ENCODE results near the gene NBR1.

NBR1 gene

DNA sequence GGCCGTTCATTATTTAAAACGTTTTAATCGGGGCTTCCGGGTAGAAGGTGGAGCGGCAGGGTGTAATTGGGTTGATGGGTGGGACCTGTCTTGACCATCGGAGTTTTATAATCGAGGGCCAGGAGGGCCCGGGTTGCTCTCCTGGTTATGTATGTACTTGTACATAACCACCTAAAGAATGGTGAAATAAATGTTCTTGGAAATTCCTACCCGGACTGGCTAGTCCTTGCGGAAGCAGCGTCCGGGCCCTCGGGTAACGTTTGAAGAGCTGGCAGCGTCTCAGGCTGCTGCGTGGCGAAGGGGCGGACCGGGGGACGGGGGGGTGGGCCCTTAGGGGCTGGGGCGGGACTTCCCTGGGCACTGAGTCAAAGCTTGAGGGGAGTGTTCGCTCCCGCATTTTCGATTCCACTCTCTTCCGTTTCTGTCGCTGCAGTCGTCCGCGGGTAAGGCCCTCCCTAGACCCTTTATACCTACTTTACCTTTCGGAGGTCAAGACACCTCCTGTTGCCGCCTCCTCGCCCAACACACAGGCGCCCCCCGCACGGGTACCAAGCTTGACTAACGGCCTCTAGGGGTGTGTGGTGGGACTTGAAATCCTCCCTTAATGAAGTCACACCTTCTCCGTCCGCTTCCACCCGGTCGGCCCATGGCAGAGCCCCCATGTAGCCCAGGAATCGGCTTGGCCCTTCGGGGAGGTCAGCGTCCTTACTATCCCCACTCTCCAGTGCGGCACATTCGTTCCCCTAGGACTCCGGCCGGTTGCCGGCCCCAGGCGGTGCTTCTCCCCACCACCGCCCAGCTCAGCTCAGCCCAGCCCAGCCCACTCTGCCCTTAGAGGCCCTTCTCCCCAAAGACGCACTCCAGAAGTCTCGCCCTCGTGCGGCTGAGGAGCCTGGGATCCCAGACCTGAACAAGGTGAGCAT is 40.7 kb downstream of the NBR1 start, which contains the start of gene TMEM106A:
TMEM106A (plus strand) TSS at position 396 of the 923 bp plus-strand sequence. CDS start 1,167 bp downstream, outside the sequence.
- Histone ChIP-seq H3K4me2 (ENCODE audit: low read depth, low read length) (peak within 1 kb of the TSS; percentile 90), H3K9me3 (replicated peaks; ENCODE audit: insufficient read depth, low read length) (no peaks in the 10 kb centered on the region), H3K4me1 (ENCODE audit: low read length) (peaks cover 10% of the 10 kb centered on the region), H3K36me3 (replicated peaks; ENCODE audit: insufficient read depth, low read length) (no peaks in the 10 kb centered on the region), H3K79me2 (ENCODE audit: low read length) (no peaks in the 10 kb centered on the region), H3F3A (ENCODE audit: insufficient read depth, low read length) (peaks cover 7% of the 10 kb centered on the region; the same call in 1 of the 2 replicates), H3K9ac (ENCODE audit: low read length) (peak within 1 kb of the TSS; percentile 55), H3K27ac (ENCODE audit: low read length) (peak within 1 kb of the TSS; percentile 10; the same call in 1 of the 2 replicates), H2AFZ (ENCODE audit: low read length) (peak within 1 kb of the TSS; percentile 84), H3K27me3 (replicated peaks; ENCODE audit: insufficient read depth, low read length) (no peaks in the 10 kb centered on the region), H4K20me1 (ENCODE audit: insufficient read depth, low read length) (no peaks in the 10 kb centered on the region), H3K9me2 (replicated peaks; ENCODE audit: insufficient read depth, low read length) (no peaks in the 10 kb centered on the region), H3K4me3 (ENCODE audit: low read length) (peak within 1 kb of the TSS; percentile 76)
- TF ChIP-seq EZH2 (optimal IDR thresholded peaks at IDR 0.05; ENCODE audit: low read depth, low read length): no peak
- TF ChIP-seq, protein P1, sequence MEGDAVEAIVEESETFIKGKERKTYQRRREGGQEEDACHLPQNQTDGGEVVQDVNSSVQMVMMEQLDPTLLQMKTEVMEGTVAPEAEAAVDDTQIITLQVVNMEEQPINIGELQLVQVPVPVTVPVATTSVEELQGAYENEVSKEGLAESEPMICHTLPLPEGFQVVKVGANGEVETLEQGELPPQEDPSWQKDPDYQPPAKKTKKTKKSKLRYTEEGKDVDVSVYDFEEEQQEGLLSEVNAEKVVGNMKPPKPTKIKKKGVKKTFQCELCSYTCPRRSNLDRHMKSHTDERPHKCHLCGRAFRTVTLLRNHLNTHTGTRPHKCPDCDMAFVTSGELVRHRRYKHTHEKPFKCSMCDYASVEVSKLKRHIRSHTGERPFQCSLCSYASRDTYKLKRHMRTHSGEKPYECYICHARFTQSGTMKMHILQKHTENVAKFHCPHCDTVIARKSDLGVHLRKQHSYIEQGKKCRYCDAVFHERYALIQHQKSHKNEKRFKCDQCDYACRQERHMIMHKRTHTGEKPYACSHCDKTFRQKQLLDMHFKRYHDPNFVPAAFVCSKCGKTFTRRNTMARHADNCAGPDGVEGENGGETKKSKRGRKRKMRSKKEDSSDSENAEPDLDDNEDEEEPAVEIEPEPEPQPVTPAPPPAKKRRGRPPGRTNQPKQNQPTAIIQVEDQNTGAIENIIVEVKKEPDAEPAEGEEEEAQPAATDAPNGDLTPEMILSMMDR (IDR thresholded peaks at IDR 0.05; ENCODE audit: low read length): peak; percentile 45
- peak; percentile 55 for DNase-seq

DNA sequence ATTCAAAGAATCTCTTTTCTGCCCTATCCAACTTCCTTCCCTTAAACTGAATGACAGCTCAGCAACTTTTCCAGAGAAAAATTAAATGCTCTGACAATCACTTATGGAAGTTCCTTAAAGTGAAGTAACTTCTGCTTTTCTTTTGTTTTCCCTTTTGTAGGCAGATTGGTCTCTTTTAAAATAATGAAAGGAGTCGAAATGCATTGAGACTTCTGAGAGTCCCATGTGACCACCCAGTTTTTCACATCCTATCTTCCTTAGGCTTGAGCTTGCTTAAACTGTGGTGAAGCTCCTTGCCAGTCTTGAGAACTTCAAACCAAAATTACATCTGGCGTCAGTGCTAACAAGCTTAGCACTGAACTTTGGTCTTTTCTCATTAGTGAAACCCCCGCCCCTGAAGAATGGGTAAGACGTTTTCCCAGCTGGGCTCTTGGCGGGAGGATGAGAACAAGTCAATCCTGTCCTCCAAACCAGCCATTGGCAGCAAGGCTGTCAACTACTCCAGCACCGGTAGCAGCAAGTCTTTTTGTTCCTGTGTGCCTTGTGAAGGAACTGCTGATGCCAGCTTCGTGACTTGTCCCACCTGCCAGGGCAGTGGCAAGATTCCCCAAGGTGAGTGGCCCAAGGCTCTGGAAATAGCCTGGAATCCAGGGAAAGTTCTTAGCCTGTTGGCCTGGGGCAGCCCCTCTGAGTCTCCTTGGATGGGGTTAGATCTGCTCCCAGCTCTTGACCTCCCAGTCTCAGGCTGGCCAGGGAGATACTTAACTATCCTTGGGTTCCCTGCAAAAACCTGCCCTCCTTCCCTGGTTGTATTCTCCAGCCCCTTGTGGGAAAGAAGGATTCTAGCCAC is 41.9 kb downstream of the NBR1 start:
- no peak for DNase-seq
- Histone ChIP-seq H3K9me2 (replicated peaks; ENCODE audit: insufficient read depth, low read length) (no peaks in the 10 kb centered on the region), H3K9ac (ENCODE audit: low read length) (no peak overlapping the region; the same call in 1 of the 2 replicates), H3K27me3 (replicated peaks; ENCODE audit: insufficient read depth, low read length) (no peaks in the 10 kb centered on the region), H4K20me1 (ENCODE audit: insufficient read depth, low read length) (no peaks in the 10 kb centered on the region), H3K9me3 (replicated peaks; ENCODE audit: insufficient read depth, low read length) (no peaks in the 10 kb centered on the region), H3K4me2 (ENCODE audit: low read depth, low read length) (peak overlapping the region; percentile 73), H3F3A (ENCODE audit: insufficient read depth, low read length) (peaks cover 7% of the 10 kb centered on the region; the same call in 1 of the 2 replicates), H3K27ac (ENCODE audit: low read length) (no peak overlapping the region), H3K4me3 (ENCODE audit: low read length) (0 out of 2 replicates have a peak overlapping the region, but pooled peaks have one; percentile 76), H2AFZ (ENCODE audit: low read length) (peak overlapping the region; percentile 84; the same call in 1 of the 2 replicates), H3K36me3 (replicated peaks; ENCODE audit: insufficient read depth, low read length) (no peaks in the 10 kb centered on the region), H3K4me1 (ENCODE audit: low read length) (peaks cover 10% of the 10 kb centered on the region), H3K79me2 (ENCODE audit: low read length) (no peaks in the 10 kb centered on the region)
- TF ChIP-seq EZH2phosphoT487 (IDR thresholded peaks at IDR 0.05; ENCODE audit: low read length) (no peak), EZH2 (optimal IDR thresholded peaks at IDR 0.05; ENCODE audit: low read depth, low read length) (no peak)
- TF ChIP-seq, protein P1 (IDR thresholded peaks at IDR 0.05; ENCODE audit: low read length): no peak

DNA sequence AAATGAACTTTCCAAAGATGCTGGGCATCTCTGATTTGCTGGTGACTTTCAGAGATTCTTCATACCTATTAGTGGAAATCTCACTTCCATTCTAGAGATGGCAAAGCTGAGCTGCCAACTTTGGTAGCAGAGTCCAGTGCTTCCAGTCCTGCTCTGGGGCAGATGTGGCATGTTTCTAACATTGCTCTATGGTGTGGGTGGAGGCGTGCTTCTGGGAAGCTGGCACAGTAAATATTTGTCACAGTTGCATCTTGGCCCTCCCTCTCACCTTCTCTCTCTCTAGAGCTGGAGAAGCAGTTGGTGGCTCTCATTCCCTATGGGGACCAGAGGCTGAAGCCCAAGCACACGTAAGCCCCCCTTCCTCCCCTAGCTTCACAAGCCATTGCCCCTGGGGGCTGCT is 42.5 kb downstream of the NBR1 start:
- Histone ChIP-seq H3K9me2 (replicated peaks; ENCODE audit: insufficient read depth, low read length) (no peaks in the 10 kb centered on the region), H3K4me3 (ENCODE audit: low read length) (no peak overlapping the region), H3K9ac (ENCODE audit: low read length) (no peak overlapping the region)

More for the DNA sequence above, 42.5 kb downstream of the NBR1 start:
- H3K27me3 ChIP-seq (replicated peaks; ENCODE audit: insufficient read depth, low read length): no peaks in the 10 kb centered on the region
- H3K36me3 ChIP-seq (replicated peaks; ENCODE audit: insufficient read depth, low read length): no peaks in the 10 kb centered on the region
- H3K4me2 ChIP-seq (ENCODE audit: low read depth, low read length): no peak overlapping the region
- H3K27ac ChIP-seq (ENCODE audit: low read length): no peak overlapping the region
- H3K79me2 ChIP-seq (ENCODE audit: low read length): no peaks in the 10 kb centered on the region
- TF ChIP-seq EZH2phosphoT487 (IDR thresholded peaks at IDR 0.05; ENCODE audit: low read length) (no peak), EZH2 (optimal IDR thresholded peaks at IDR 0.05; ENCODE audit: low read depth, low read length) (no peak)
- TF ChIP-seq, protein P1 (IDR thresholded peaks at IDR 0.05; ENCODE audit: low read length): no peak
- peaks cover 7% of the 10 kb centered on the region; the same call in 1 of the 2 replicates for H3F3A ChIP-seq (ENCODE audit: insufficient read depth, low read length)
- no peaks in the 10 kb centered on the region for H3K9me3 ChIP-seq (replicated peaks; ENCODE audit: insufficient read depth, low read length)
- H3K4me1 ChIP-seq (ENCODE audit: low read length): peaks cover 10% of the 10 kb centered on the region
- no peak overlapping the region for H2AFZ ChIP-seq (ENCODE audit: low read length)
- H4K20me1 ChIP-seq (ENCODE audit: insufficient read depth, low read length): no peaks in the 10 kb centered on the region
- DNase-seq: no peak

All from MM.1S (cell line).